Endothelial cell of umbilical vein (primary cell): ENCODE measurements around the gene MAK.

Experiments
- MAX ChIP-seq: IDR thresholded peaks from 2 replicates; pipeline ENCODE4 v1.6.1; 2011; ENCODE audit not compliant: insufficient read depth, insufficient read length
- POLR2A ChIP-seq: IDR thresholded peaks from 2 replicates; pipeline ENCODE4 v1.6.1; 2012; ENCODE audit warnings: low read depth, mild to moderate bottlenecking, control low read depth, low read length
- TF ChIP-seq, protein P1 (sequence below), 2 donors: IDR thresholded peaks; 1 replicate in 1 of 2; 2 replicates in 1 of 2; pipeline ENCODE4 v1.5.1; 2011; ENCODE audit warnings: low read length in 2 of 2, mild to moderate bottlenecking in 2 of 2, moderate library complexity in 2 of 2, control low read depth in 1 of 2, inconsistent platforms in 1 of 2, low read depth in 1 of 2; ENCODE audit not compliant: insufficient read depth in 1 of 2; ENCODE audit errors: extremely low read depth in 1 of 2

GRCh38 chr6:10720265-10720959, 117.9 kb downstream of the MAK start:
- TF ChIP-seq POLR2A, result peak; percentile 77
- no peak for TF ChIP-seq MAX
- TF ChIP-seq, protein P1, sequence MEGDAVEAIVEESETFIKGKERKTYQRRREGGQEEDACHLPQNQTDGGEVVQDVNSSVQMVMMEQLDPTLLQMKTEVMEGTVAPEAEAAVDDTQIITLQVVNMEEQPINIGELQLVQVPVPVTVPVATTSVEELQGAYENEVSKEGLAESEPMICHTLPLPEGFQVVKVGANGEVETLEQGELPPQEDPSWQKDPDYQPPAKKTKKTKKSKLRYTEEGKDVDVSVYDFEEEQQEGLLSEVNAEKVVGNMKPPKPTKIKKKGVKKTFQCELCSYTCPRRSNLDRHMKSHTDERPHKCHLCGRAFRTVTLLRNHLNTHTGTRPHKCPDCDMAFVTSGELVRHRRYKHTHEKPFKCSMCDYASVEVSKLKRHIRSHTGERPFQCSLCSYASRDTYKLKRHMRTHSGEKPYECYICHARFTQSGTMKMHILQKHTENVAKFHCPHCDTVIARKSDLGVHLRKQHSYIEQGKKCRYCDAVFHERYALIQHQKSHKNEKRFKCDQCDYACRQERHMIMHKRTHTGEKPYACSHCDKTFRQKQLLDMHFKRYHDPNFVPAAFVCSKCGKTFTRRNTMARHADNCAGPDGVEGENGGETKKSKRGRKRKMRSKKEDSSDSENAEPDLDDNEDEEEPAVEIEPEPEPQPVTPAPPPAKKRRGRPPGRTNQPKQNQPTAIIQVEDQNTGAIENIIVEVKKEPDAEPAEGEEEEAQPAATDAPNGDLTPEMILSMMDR (IDR thresholded peaks at IDR 0.05; ENCODE audit: extremely low read depth in 1 of 2, insufficient read depth in 1 of 2, low read depth in 1 of 2, low read length in 2 of 2), result no peak
